GM18868 (cell line): ENCODE data around the gene LRSAM1.

ENCODE experiments used
- ATAC-seq: cut with Tn5 transposase; IDR thresholded peaks from one replicate; pipeline ENCODE4 v1.9.1; 2021; ENCODE audit warnings: mild to moderate bottlenecking, moderate library complexity; ENCODE audit not compliant: unreplicated experiment

The LRSAM1 gene

GRCh38 chr9:127529671-127530070, 78.4 kb downstream of the LRSAM1 start:
- no peak for ATAC-seq

- ATAC-seq = no peak
Observed at GRCh38 chr9:127530206-127530941, 79.1 kb downstream of the LRSAM1 start.

- no peak for ATAC-seq
Observed at GRCh38 chr9:127531676-127532075, 80.4 kb downstream of the LRSAM1 start.

GRCh38 chr9:127534250-127534906, 83.1 kb downstream of the LRSAM1 start:
- no peak for ATAC-seq

- no peak for ATAC-seq
Observed at GRCh38 chr9:127534931-127535330, 83.6 kb downstream of the LRSAM1 start.

- no peak for ATAC-seq
Observed at GRCh38 chr9:127535396-127535795, 84.1 kb downstream of the LRSAM1 start.

- no peak for ATAC-seq
Observed at GRCh38 chr9:127535834-127536233, 84.5 kb downstream of the LRSAM1 start.

- ATAC-seq = no peak
Observed at GRCh38 chr9:127536499-127536898, 85.2 kb downstream of the LRSAM1 start.

GRCh38 chr9:127537014-127537413, 85.7 kb downstream of the LRSAM1 start:
- no peak for ATAC-seq

- ATAC-seq = no peak
Observed at GRCh38 chr9:127537792-127538191, 86.5 kb downstream of the LRSAM1 start.

GRCh38 chr9:127538849-127539258, 87.5 kb downstream of the LRSAM1 start:
- ATAC-seq = no peak

- ATAC-seq = no peak
Observed at GRCh38 chr9:127539259-127539981, 88.1 kb downstream of the LRSAM1 start.

- no peak for ATAC-seq
Observed at GRCh38 chr9:127539982-127540663, 88.8 kb downstream of the LRSAM1 start.

GRCh38 chr9:127540664-127541041, 89.3 kb downstream of the LRSAM1 start:
- no peak for ATAC-seq

GRCh38 chr9:127541176-127541575, 89.9 kb downstream of the LRSAM1 start:
- no peak for ATAC-seq

- no peak for ATAC-seq
Observed at GRCh38 chr9:127541865-127542264, 90.6 kb downstream of the LRSAM1 start.

GRCh38 chr9:127543221-127543620, 91.9 kb downstream of the LRSAM1 start:
- no peak for ATAC-seq

GRCh38 chr9:127543973-127544533, 92.7 kb downstream of the LRSAM1 start:
- no peak for ATAC-seq

GRCh38 chr9:127545196-127546124, 94.2 kb downstream of the LRSAM1 start:
- ATAC-seq = no peak
